Left hindlimb (tissue), 1 donor: ENCODE measurements around the gene RPL15.

ENCODE experiments used
- DNase-seq: peaks from one replicate; pipeline ENCODE4 v3.0.0-alpha.2; 2018

Gene RPL15

GRCh38 chr3:23934253-23934652 is 17.3 kb downstream of the RPL15 start:
- no peak for DNase-seq

DNA sequence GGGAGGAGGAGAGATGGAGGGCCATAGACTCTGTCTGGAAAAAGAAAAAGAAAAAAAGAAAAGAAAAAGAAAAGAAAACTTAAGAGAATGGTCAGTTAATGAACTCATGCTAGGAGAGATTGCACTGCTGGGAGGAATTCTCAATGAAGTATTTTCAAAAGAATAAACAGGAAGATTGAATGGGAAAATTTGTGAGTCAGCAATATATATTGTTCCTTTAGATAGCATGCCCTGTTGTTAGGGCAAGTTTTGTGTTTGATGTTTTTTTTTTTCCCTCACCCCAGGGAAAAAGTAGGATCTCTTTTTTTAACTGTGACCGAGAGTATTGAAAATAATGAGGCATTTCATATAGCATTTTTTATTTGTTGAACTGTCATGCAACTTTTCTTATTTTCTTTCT is 20.4 kb downstream of the RPL15 start:
- DNase-seq: no peak

DNA sequence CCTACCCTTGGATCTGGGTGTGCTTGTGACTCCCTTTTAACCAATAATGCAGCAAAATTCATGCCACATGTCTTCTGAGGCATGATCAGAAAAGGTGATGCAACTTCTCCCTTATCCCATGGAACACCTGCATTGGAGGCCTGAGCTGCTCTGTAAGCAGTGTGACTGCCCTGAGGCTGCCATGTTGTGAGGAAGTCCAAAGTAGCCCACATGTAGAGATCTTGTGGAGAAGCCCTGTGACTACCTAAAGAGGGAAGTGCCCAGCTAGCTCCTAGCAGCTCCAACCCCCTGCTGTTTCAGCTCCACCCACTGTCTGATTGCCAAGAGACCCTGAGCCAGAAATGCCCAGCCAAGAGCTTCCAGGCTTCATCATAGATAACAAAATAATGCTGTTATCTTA is 21.8 kb downstream of the RPL15 start:
- DNase-seq: no peak

GRCh38 chr3:23940775-23941174 is 23.8 kb downstream of the RPL15 start:
- DNase-seq: no peak

DNA sequence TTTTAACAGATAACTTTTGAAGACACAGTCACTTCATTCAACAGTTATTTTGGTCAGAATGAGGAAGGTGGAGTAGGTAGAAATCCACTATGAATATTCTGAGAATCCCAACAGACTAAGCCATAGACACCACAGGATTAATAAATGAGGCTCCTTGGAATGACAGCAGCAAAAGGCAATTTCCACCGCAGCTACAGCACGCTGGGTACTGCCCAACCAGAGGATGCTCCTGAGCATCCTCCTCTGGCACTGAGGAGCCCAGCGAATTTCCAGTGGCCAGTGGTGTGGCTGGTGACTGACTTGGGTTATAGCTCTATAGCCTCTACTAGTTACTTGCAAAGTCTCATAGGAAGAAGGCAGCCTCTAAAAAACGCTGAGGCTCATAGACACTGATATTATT is 24.5 kb downstream of the RPL15 start:
- no peak for DNase-seq

DNA sequence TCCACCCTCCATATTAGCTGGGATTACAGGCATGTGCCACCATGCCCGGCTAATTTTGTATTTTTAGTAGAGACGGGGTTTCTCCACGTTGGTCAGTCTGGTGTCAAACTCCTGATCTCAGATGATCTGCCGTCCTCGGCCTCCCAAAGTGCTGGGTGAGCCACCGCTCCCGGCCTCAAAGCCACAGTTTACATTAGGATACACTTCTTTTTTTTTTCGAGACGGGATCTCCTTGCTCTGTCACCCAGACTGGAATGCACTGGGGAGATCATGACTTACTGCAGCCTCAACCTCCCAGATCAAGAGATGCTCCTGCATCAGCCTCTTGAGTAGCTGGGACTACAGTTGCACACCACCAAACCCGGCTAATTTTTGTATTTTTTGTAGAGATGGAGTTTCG is 25.6 kb downstream of the RPL15 start:
- no peak for DNase-seq

- DNase-seq: no peak
Observed at GRCh38 chr3:23944007-23944783, 27.3 kb downstream of the RPL15 start.

GRCh38 chr3:23944861-23945662 is 28.1 kb downstream of the RPL15 start, which contains the start of gene NR1D2:
TSS of gene NR1D2 (plus strand) at chr3:23945286. CDS start at chr3:23945579, 293 bp downstream.
- DNase-seq: peak; percentile 89

GRCh38 chr3:23945663-23945912 is 28.7 kb downstream of the RPL15 start:
- DNase-seq: no peak

DNA sequence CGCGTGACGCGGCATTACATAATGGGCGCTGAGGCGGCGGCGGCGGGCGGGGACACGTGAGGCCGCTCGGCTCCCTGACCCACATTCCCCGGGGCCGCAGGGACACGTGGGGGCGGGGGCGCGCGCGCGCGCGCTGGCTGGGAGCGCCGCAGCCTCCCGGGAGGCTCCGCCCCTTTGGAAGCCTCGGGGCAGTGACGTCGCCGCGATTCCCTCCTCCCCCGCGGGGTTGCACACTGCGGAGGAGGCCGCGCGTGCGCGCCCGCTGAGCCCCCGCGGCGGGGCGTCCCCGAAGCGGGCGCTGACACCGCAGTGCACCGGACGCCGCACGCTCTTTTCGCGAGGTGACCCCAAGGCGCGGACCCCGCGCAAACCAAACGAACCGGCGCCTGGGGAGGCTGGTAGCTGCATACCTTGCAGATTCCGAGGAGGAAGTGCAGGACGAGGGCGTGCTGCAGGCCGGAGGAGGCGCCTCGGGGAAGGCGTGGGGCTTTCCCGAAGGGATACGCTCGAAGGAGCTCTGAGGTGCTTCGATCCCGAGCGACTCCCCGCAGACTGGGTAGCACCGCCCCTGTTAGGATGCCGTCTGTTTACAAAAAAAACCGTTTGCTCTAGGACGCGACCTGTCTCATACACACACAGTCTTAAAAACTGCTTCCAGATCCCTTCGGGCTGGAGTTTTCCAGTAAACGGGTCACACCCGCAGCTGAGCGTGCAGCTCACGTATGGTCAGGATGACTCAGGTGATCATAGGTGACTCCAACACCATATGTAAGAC is 29.2 kb downstream of the RPL15 start:
- peak; percentile 97 for DNase-seq

GRCh38 chr3:23948761-23949160 is 31.8 kb downstream of the RPL15 start:
- no peak for DNase-seq

DNA sequence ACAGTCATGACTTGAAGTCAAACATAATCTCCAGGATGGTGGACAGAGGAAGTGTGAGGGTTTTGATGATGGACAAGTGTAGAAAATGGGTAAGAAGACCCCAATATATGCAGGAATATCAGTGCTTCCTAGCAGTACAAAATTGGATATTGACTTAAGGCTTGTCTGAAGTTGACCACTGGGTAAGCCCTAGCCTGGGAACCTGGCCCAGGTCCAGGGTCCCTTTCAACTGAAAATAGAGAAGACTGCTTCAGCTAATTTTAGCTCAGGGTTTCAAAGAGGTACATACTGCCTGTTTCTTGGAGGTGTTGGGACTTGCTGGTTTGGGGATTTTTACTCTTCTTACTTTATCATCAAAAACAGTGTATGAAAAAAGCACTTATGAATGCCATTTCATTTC is 32.9 kb downstream of the RPL15 start:
- no peak for DNase-seq

DNA sequence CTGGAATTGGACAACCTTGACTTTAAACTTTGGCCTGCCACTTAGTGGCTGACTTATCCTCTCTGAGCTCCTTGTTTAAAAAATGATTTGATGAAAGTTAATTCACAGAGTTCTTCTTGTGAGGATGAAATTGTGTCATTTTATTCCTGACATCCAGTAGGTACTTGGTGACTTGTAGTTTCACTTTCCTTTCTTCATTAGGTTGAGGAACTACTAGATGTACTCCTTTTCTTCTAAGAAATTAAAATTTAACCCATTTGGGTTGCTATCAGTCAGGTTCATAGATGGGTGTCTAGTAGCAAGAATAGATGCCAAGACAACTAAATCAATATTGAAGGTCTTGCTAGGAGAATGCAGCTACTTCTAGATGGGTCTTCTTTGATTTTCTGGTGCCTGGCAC is 33.4 kb downstream of the RPL15 start:
- DNase-seq: no peak

DNA sequence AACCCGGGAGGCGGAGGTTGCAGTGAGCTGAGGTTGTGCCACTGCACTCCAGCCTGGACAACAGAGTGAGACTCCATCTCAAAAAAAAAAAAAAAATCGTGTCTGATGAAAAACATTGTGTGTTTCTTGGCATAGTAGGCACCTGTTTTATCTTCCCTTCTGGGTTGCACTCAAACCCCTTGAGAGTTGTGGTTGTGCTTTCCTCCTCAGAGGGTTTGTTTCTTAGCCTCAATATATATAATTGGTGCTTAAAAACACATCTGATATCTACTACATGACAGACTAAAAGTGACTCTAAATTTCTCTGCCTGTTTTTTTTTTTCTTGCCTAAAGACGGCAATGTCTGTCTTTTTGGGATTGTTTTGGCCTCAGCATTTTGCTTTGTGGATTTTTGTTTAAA is 35.7 kb downstream of the RPL15 start:
- DNase-seq: no peak

DNA sequence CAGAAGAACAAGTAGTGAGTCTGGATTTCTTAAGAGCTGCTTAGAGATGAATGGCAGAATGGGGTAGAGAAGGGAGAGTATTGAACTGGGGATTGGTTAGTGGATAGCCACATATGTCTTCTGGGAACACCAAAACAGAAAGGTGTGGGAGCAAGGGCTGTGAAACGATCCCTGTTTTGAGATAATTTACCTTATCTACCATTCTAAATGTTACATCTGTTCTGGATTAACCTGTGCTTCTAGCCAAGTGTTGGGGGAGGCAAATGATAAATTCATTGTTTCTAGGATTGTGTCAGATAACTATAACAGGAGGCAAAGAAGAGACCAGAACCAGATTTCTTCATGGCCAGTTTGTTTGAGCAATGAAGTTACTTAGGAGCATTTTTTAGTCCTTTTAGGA is 36.6 kb downstream of the RPL15 start:
- DNase-seq: no peak

- DNase-seq: no peak
Observed at GRCh38 chr3:23954144-23954543, 37.2 kb downstream of the RPL15 start.

DNA sequence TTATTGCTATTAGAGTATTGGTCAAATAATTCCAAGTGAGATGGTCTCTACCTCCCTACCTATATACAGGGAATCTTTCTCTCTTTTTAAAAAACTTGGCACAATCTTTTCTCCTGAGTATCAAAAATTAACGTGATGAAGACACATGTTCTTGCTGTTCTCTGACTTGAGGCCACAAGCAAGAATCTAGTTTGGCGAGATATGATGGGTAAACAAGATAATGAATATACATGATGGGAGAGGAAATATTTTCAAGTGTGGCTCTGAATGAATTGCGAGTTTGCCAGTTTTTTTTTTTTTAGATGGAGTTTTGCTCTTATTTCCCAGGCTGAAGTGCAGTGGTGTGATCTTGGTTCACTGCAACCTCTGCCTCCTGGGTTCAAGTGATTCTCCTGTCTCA is 39.8 kb downstream of the RPL15 start:
- no peak for DNase-seq

GRCh38 chr3:23959135-23959900 is 42.4 kb downstream of the RPL15 start:
- DNase-seq: no peak

- DNase-seq: no peak
Observed at GRCh38 chr3:23960649-23961048, 43.7 kb downstream of the RPL15 start.

DNA sequence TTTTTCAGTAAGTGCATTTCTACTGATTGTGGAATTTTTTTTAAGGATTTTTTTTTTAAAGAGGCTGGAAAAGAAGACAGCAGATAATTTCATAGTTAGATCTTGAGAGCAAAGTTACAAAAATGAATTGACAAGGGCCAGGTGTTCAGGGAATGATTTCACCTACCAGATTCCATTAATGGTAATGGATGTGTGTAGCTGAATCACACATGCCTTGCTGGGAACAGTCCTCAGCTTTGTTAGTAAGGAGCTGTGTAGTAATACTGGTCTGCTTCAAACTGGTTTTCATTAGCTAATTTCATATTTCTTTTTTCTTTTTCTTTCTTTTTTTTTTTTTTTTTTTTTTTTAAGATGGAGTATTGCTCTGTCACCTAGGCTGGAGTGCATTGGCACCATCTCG is 44.1 kb downstream of the RPL15 start:
- DNase-seq: no peak

DNA sequence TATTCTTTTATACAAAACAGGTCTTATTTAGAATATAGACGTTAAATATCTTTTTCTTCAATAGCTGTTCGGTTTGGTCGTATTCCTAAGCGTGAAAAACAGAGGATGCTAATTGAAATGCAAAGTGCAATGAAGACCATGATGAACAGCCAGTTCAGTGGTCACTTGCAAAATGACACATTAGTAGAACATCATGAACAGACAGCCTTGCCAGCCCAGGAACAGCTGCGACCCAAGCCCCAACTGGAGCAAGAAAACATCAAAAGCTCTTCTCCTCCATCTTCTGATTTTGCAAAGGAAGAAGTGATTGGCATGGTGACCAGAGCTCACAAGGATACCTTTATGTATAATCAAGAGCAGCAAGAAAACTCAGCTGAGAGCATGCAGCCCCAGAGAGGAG is 45.0 kb downstream of the RPL15 start:
- DNase-seq: no peak

GRCh38 chr3:23964537-23965235 is 47.8 kb downstream of the RPL15 start:
- DNase-seq: no peak
